ELF-1 (cell line): Measurements from ENCODE around the gene ARHGAP8.
"Not testable (repeated sequence)": the region's sequence is repeated elsewhere in the genome, so short reads cannot be mapped to it uniquely, and the experiment has no call there.

Source experiments
- DNase-seq: peaks from one replicate; pipeline ENCODE4 v3.0.0-alpha.2; 2016; ENCODE audit warnings: low read depth, low spot score

Gene ARHGAP8

GRCh38 chr22:44825310-44826150, 73.2 kb downstream of the ARHGAP8 start:
- DNase-seq: no peak

- no peak for DNase-seq
These were observed 75.4 kb downstream of the ARHGAP8 start for GRCh38 chr22:44827666-44828190.

GRCh38 chr22:44828193-44828592, 75.8 kb downstream of the ARHGAP8 start:
- peak; percentile 81 for DNase-seq

- DNase-seq: no peak
These were observed 79.5 kb downstream of the ARHGAP8 start for GRCh38 chr22:44831885-44832284.

- DNase-seq: no peak
These were observed 81.7 kb downstream of the ARHGAP8 start for GRCh38 chr22:44834065-44834464.

GRCh38 chr22:44837481-44837880, 85.1 kb downstream of the ARHGAP8 start:
- no peak for DNase-seq

- DNase-seq: no peak
These were observed 86.1 kb downstream of the ARHGAP8 start for GRCh38 chr22:44838316-44839016.

GRCh38 chr22:44839061-44839460, 86.7 kb downstream of the ARHGAP8 start:
- no peak for DNase-seq

GRCh38 chr22:44839721-44840120, 87.3 kb downstream of the ARHGAP8 start:
- DNase-seq: no peak

- no peak for DNase-seq
These were observed 88.4 kb downstream of the ARHGAP8 start for GRCh38 chr22:44840611-44841322.

- no peak for DNase-seq
These were observed 90.0 kb downstream of the ARHGAP8 start for GRCh38 chr22:44842417-44842816.

GRCh38 chr22:44845191-44845590, 92.8 kb downstream of the ARHGAP8 start:
- no peak for DNase-seq

GRCh38 chr22:44845796-44846720, 93.7 kb downstream of the ARHGAP8 start:
- no peak for DNase-seq

- DNase-seq: no peak
These were observed 94.4 kb downstream of the ARHGAP8 start for GRCh38 chr22:44846726-44847275.

GRCh38 chr22:44847380-44847779, 95.0 kb downstream of the ARHGAP8 start:
- no peak for DNase-seq

- no peak for DNase-seq
These were observed 95.5 kb downstream of the ARHGAP8 start for GRCh38 chr22:44847892-44848291.

- no peak for DNase-seq
These were observed 95.9 kb downstream of the ARHGAP8 start for GRCh38 chr22:44848296-44848741.

- DNase-seq: no peak
These were observed 96.5 kb downstream of the ARHGAP8 start for GRCh38 chr22:44848791-44849420.

GRCh38 chr22:44850946-44851345, 98.6 kb downstream of the ARHGAP8 start:
- no peak for DNase-seq

- not testable (repeated sequence) for DNase-seq
These were observed 102.3 kb downstream of the ARHGAP8 start for GRCh38 chr22:44854641-44855040.
